ENCODE measurements around the gene ANKRD34A.
"Not testable (repeated sequence)": the region's sequence is repeated elsewhere in the genome, so short reads cannot be mapped to it uniquely, and the experiment has no call there.

The ANKRD34A gene

GRCh38 chr1:145942871-145943270 is 21.5 kb downstream of the ANKRD34A start:
- no peak for DNase-seq

DNA sequence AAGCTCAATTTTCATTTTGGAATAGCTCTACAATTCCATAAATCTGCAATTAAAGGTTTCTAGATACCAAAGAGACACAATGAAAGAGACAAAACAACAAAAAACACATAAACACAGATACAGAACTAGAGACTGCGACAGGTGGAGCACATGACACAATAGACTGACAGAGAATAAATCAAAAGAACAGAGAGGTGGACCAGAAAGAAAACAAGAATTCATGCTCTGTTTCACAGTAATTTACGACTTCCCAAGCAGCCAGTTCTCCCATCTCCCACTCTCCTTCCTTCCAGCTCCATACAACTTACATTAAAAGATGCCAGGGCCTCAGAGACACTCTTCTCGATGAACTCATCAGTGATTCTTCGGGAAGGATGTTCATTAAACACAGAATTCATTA is 22.0 kb downstream of the ANKRD34A start:
- no peak for DNase-seq

DNA sequence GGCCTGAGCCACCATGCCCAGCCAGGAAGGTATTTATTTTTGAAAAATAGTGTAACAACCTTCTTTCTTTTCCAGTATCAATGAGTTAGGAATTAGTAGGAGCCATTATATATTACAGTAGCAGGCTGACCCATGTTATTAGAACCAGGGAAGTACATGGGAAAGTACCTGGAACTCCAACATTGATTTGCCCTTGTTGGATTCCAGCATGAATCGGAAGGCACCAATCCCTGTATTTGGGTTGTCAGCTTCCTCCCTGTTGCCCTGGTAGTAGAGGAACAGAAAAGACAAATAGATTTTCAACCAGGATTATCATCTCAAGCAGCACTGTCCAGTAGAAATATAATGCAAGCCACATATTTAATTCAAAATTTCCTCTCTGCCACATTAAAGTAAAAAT is 26.9 kb downstream of the ANKRD34A start:
- no peak for DNase-seq

DNA sequence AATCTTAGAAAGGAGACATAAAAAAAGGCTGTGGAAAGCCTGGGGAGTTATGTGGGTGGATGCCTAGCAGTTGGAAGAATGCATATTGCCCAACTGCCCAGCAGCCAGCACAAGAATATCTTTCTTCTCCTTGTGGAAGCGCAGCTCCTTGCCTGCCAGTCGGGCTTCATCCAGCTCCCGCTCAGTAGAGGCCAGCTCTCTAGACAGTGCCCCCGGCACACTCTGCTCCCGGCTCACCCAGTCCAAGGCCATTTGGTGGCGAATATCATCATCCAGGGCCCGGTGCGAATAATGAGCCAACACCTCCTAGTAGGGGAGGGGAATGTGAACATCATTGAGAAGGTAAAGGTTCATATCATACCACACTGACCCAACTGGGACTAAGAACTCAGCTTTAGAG is 28.1 kb downstream of the ANKRD34A start:
- DNase-seq: no peak

- DNase-seq: no peak
Measured at GRCh38 chr1:145935708-145936107, 28.7 kb downstream of the ANKRD34A start.

- not testable (repeated sequence) for DNase-seq
Measured at GRCh38 chr1:145932522-145933009, 31.8 kb downstream of the ANKRD34A start.

GRCh38 chr1:145927916-145928643 is 36.3 kb downstream of the ANKRD34A start:
- DNase-seq: no peak

- DNase-seq: peak; percentile 67 to 86 (median 78)
Measured at GRCh38 chr1:145927063-145927886, 37.1 kb downstream of the ANKRD34A start, which contains the start of gene RBM8A. RBM8A (minus strand) TSS chr1:145927484; CDS start chr1:145927426, 58 bp downstream.

DNA sequence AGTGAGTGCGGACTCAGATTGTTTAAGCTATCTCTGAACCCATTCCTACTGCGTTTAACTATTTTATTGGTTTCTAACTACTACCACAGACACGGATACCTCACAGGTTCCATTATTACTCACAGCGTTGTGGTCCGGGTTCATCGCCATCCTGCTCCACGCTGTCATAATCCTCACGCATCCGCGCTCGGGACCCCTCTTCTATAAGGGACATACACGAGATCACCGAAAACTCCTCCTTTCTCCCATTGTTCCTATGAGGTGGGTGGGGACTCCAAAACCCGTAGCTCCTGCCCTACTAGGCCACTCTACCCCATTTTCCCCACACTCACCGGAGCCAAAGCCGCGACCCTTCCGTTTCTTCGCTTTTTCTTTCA is 37.7 kb downstream of the ANKRD34A start:
- peak in 1 of 4 experiments; percentile 21 for DNase-seq

- no peak for DNase-seq
Measured at GRCh38 chr1:145922266-145922665, 42.1 kb downstream of the ANKRD34A start.

DNA sequence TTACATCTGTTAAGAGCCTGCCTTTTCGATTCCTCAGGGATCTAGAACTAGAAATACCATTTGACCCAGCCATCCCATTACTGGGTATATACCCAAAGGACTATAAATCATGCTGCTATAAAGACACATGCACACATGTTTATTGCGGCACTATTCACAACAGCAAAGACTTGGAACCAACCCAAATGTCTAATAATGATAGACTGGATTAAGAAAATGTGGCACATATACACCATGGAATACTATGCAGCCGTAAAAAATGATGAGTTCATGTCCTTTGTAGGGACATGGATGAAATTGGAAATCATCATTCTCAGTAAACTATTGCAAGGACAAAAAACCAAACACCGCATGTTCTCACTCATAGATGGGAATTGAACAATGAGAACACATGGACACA is 44.1 kb downstream of the ANKRD34A start:
- DNase-seq: not testable (repeated sequence)

GRCh38 chr1:145918992-145919939 is 45.1 kb downstream of the ANKRD34A start:
- DNase-seq: no peak

DNA sequence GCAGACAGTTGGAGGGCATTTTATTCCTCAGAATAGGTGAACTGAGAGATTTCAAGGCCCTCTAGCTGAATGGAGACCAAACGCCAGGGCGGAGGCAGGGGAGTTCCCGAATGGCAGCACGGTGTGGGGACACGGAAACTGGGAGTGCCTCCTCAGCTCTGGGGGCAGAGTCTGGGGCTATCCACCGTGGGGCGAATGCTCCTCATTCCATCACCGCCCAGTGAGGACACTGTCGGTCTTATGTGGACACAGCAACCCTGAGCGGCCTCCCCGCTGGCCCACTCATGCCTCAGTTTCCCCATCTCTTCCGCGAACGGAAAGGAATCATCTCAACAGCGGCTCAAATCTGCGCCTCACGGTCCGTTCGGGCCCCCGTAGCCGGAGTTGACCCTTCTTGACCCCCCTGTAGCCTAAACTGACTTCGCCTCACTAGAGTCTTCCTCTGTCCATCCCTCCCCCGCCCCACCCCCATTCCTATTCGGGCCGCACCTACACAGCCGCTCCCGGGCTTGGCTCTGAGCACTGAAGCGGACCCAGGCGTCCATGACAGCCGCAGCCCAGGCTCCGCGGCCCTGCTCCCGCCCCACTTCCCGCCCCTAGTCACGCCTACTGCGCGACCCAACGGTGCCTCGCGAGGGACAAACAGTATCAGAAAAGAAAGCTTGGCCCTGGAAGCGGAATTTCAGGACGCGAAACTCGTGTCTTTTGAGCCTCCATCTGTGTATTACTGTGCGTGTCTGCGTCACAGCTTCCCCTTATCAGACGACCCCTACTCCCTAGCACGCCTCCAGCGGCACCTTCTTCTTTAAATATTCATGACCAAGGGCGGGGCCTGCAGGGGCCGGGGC is 46.0 kb downstream of the ANKRD34A start, which contains the start of gene PEX11B:
Gene PEX11B, minus strand, starts transcription at position 574 of the 848 bp plus-strand sequence. Its CDS starts 29 bp downstream, at position 545.
- peak; percentile 93 to 96 (median 94) for DNase-seq

DNA sequence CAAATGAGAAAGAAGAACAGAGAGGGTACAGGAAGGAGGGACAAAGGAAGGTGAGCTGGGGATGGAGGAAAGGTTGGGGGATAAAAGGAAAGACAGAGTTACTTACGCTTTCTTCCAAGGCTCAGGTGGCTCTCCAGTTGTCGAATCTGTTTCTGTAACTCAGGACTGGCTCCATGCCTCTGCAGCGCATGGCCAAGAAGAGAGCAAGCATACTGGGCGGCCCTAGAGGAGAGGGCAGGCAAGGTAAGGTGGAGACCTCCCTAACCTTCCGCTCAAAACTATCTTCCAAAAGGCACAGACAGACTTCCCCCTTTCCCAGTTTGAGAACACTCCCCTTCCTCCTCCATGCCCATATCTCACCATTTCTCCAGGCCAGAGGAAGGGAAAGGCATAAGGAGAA is 46.8 kb downstream of the ANKRD34A start:
- no peak for DNase-seq

DNA sequence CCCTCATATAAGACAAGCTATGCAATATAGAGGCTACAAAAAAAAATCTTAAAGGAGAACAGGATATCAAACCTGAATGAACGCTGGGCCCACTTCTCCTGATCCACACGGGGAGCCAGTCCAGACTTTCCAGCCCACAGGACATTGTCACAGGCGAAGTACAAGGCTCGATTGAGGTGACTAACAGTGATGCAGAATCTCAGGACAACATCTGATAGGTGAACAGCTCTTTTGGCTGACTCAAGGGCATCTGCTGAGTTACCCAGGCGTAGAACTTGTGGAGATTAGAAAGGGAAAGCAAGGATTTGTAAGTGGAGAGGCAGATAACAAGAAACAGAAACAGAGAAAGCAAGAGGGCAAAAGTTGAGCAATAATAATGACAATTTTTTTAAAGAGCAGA is 47.6 kb downstream of the ANKRD34A start:
- no peak for DNase-seq

- DNase-seq: no peak
Measured at GRCh38 chr1:145912128-145912641, 52.2 kb downstream of the ANKRD34A start.

All from activated naive CD4-positive, alpha-beta T cell (primary cell).